Fibroblast of peridontal ligament (primary cell): Measurements from ENCODE around the gene EPHB2.

Experiments used
- DNase-seq: peaks from one replicate; pipeline ENCODE4 v3.0.0-alpha.2; 2010; ENCODE audit errors: extremely low read depth

EPHB2 gene

GRCh38 chr1:22801761-22802160 lies 91.1 kb downstream of the EPHB2 start:
- no peak for DNase-seq

GRCh38 chr1:22803833-22804232 lies 93.2 kb downstream of the EPHB2 start:
- DNase-seq: no peak

GRCh38 chr1:22804406-22804805 lies 93.8 kb downstream of the EPHB2 start:
- DNase-seq: no peak

- no peak for DNase-seq
Observed at GRCh38 chr1:22804969-22805671, 94.5 kb downstream of the EPHB2 start.

GRCh38 chr1:22805672-22806038 lies 95.0 kb downstream of the EPHB2 start:
- no peak for DNase-seq

- DNase-seq: no peak
Observed at GRCh38 chr1:22806584-22806983, 95.9 kb downstream of the EPHB2 start.

GRCh38 chr1:22807340-22807739 lies 96.7 kb downstream of the EPHB2 start:
- no peak for DNase-seq

- DNase-seq: no peak
Observed at GRCh38 chr1:22808186-22808675, 97.6 kb downstream of the EPHB2 start.

- DNase-seq: peak; percentile 53
Observed at GRCh38 chr1:22808676-22809483, 98.2 kb downstream of the EPHB2 start.

- DNase-seq: no peak
Observed at GRCh38 chr1:22809783-22810182, 99.1 kb downstream of the EPHB2 start.

- no peak for DNase-seq
Observed at GRCh38 chr1:22810378-22810777, 99.7 kb downstream of the EPHB2 start.

- DNase-seq: no peak
Observed at GRCh38 chr1:22812092-22812880, 101.6 kb downstream of the EPHB2 start.

GRCh38 chr1:22812993-22813790 lies 102.6 kb downstream of the EPHB2 start:
- no peak for DNase-seq

- DNase-seq: peak; percentile 10
Observed at GRCh38 chr1:22814176-22815042, 103.8 kb downstream of the EPHB2 start.

- no peak for DNase-seq
Observed at GRCh38 chr1:22815043-22815365, 104.4 kb downstream of the EPHB2 start.

- DNase-seq: no peak
Observed at GRCh38 chr1:22815421-22816066, 104.9 kb downstream of the EPHB2 start.

GRCh38 chr1:22816067-22816775 lies 105.6 kb downstream of the EPHB2 start:
- DNase-seq: no peak

GRCh38 chr1:22816803-22817202 lies 106.2 kb downstream of the EPHB2 start:
- no peak for DNase-seq

GRCh38 chr1:22817462-22817861 lies 106.8 kb downstream of the EPHB2 start:
- no peak for DNase-seq
